DMS153 treated with DMSO at 0.1 percent for 48 hours (cell line): ENCODE measurements around the gene LACRT.
"Not testable (repeated sequence)": the region's sequence is repeated elsewhere in the genome, so short reads cannot be mapped to it uniquely, and the experiment has no call there.

Source experiments
- DNase-seq: peaks from one replicate; lab custom pipeline; 2025; ENCODE audit not compliant: unreplicated experiment; lab: John Stamatoyannopoulos, UW

The LACRT gene

GRCh38 chr12:54634795-54635194 lies at the start of gene LACRT:
Gene LACRT, minus strand, starts transcription at chr12:54634895. Its CDS starts 54 bp downstream, at chr12:54634841.
- DNase-seq = no peak

GRCh38 chr12:54683398-54683797 lies 48.7 kb upstream of the LACRT start:
- no peak for DNase-seq

GRCh38 chr12:54682674-54683073 lies 48.0 kb upstream of the LACRT start:
- no peak for DNase-seq

GRCh38 chr12:54680374-54680773 lies 45.7 kb upstream of the LACRT start:
- DNase-seq = no peak

- DNase-seq = no peak
Observed at GRCh38 chr12:54678131-54678530, 43.4 kb upstream of the LACRT start.

- DNase-seq = no peak
Observed at GRCh38 chr12:54667945-54668344, 33.2 kb upstream of the LACRT start.

GRCh38 chr12:54666008-54666407 lies 31.3 kb upstream of the LACRT start:
- DNase-seq = no peak

GRCh38 chr12:54665022-54665635 lies 30.4 kb upstream of the LACRT start:
- not testable (repeated sequence) for DNase-seq

GRCh38 chr12:54663603-54664002 lies 28.9 kb upstream of the LACRT start:
- DNase-seq = no peak

GRCh38 chr12:54662026-54662425 lies 27.3 kb upstream of the LACRT start:
- DNase-seq = no peak

- no peak for DNase-seq
Observed at GRCh38 chr12:54661048-54661447, 26.4 kb upstream of the LACRT start.

- DNase-seq = no peak
Observed at GRCh38 chr12:54660320-54660962, 25.7 kb upstream of the LACRT start.

GRCh38 chr12:54658306-54659264 lies 23.9 kb upstream of the LACRT start:
- DNase-seq = peak; percentile 31

GRCh38 chr12:54657105-54657607 lies 22.5 kb upstream of the LACRT start:
- DNase-seq = no peak

GRCh38 chr12:54654926-54655325 lies 20.2 kb upstream of the LACRT start:
- no peak for DNase-seq

GRCh38 chr12:54653025-54653424 lies 18.3 kb upstream of the LACRT start:
- no peak for DNase-seq

- DNase-seq = no peak
Observed at GRCh38 chr12:54650889-54651288, 16.2 kb upstream of the LACRT start.

- DNase-seq = no peak
Observed at GRCh38 chr12:54650409-54650808, 15.7 kb upstream of the LACRT start.

- DNase-seq = no peak
Observed at GRCh38 chr12:54649825-54650224, 15.1 kb upstream of the LACRT start.

GRCh38 chr12:54648265-54648664 lies 13.6 kb upstream of the LACRT start, which contains the start of gene DCD:
Gene DCD, minus strand, starts transcription at chr12:54648365. Its CDS starts 62 bp downstream, at chr12:54648303.
- DNase-seq = no peak

- no peak for DNase-seq
Observed at GRCh38 chr12:54641554-54641953, 6.9 kb upstream of the LACRT start.
